Measurements from ENCODE around the gene PARN.
"Not testable (repeated sequence)": the region's sequence is repeated elsewhere in the genome, so short reads cannot be mapped to it uniquely, and the experiment has no call there.

Gene PARN

GRCh38 chr16:14398014-14398717 lies 231.9 kb downstream of the PARN start:
- DNase-seq = no peak

DNA sequence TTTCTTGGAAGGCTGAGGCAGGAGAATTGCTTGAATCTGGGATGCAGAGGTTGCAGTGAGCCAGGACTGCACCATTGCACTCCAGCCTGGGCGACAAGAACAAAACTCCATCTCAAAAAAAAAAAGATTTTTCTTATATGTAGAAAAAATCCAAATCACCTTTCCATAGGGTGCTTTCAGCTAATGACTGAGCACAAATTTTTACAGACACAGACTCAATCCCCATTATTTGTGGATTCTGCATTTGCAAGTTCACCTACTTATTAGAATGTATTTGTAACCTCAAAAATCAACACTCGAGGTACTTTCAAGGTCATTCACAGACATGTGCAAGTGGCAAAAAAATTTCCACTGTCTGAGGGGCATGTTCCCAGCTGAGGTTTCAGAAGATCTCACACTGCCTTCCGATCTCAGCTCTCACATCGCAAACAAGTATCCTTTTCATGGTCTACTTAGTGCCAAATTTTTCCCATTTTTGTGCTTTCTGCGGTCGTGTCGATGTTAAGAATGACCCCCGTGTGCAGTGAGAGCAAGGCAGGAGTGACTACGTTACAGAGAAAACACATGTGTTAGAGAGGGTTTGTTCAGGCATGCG lies 234.3 kb downstream of the PARN start:
- DNase-seq = not testable (repeated sequence)

DNA sequence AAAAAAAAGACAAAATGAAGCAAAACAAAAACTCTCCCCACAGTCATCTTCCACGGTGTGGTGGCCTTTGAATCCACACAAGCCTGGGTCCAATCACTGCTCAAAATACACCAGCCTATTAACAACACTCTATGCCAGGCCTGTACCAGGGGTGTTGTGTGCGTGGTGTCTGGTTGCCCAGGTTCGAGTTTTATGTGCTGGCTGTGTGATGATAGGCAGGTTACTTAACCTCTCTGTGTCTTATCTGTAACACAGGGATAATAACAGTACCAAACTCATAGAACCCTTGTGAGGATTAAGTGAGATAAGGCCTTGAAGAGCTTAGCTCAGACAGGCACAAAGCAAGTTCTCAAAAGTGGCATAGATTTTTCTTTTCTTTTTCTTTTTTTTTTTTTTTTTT lies 235.2 kb downstream of the PARN start:
- DNase-seq = no peak

DNA sequence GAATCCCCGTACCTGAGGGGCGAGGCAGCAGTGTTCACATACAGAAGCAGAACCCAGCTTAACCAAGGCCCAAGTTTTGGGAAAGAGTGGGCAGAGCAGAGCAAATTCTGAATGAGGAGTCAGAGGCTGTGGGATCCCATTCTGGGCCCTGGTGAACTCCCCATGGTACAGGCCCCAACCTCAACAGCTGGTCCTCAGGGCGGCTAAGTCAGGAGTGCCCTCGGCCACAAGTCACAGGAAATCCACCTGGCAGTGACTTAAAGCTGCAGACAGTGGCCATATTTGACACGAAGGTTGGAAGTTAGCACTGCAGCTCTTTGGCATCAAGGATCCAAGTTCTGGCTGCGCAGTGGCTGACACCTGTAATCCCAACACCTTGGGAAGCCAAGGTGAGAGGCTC lies 237.1 kb downstream of the PARN start:
- DNase-seq = no peak

- no peak for DNase-seq
These were observed 240.7 kb downstream of the PARN start for GRCh38 chr16:14389359-14389758.

- DNase-seq = no peak
These were observed 241.8 kb downstream of the PARN start for GRCh38 chr16:14388243-14388642.

- no peak for DNase-seq
These were observed 243.9 kb downstream of the PARN start for GRCh38 chr16:14386115-14386514.
